ENCODE results near the gene PJA1. TPM values are rescaled to one million over a fixed set of nuclear protein-coding genes. Genes with fewer than 3 reads are reported as not detected.

The PJA1 gene
- total RNA-seq, 1 donor from 2014 or later: 37.8 TPM

GRCh38 chrX:69158166-69158980 is 6.9 kb downstream of the PJA1 start:
- DNase-seq (ENCODE audit: low read depth): peak; percentile 63
- peak; percentile 55 for TF ChIP-seq CTCF (IDR thresholded peaks at IDR 0.05; ENCODE audit: insufficient read depth, low read length, poor library complexity, severe bottlenecking)

DNA sequence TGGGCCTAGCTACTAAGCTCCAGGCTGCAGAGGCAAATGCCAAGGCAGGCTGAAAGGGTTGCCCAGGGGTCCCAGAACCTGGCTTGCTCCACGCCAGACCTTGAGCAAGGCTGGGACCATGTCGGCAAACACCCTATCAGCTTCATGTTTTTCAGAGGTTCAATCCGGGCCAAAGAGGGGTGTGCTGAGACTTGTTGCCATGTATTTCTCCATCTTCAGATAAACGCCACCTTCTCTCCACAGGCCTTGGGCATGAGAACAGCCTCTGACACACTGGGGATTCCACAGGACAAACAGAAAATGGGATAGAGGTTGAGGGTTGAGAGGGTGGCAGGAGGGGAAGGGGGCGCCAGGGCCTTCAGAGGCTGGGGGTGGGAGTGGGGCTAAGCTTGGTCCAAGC is 8.6 kb downstream of the PJA1 start:
- Histone ChIP-seq H3K4me3 (ENCODE audit: low read depth, low read length) (no peak overlapping the region), H3K27me3 (ENCODE audit: control insufficient read depth, insufficient read depth, low read length) (peaks cover 2% of the 10 kb centered on the region), H3K36me3 (ENCODE audit: control insufficient read depth, insufficient read depth, low read length) (no peaks in the 10 kb centered on the region)
- TF ChIP-seq CTCF (IDR thresholded peaks at IDR 0.05; ENCODE audit: insufficient read depth, low read length, poor library complexity, severe bottlenecking): no peak
- no peak for DNase-seq (ENCODE audit: low read depth)

More at GRCh38 chrX:69158166-69158980, 6.9 kb downstream of the PJA1 start:
- no peaks in the 10 kb centered on the region for H3K36me3 ChIP-seq (ENCODE audit: control insufficient read depth, insufficient read depth, low read length)
- H3K27me3 ChIP-seq (ENCODE audit: control insufficient read depth, insufficient read depth, low read length): peaks cover 2% of the 10 kb centered on the region
- no peak overlapping the region for H3K4me3 ChIP-seq (ENCODE audit: low read depth, low read length)

- Histone ChIP-seq H3K4me3 (ENCODE audit: low read depth, low read length) (no peak overlapping the region), H3K36me3 (ENCODE audit: control insufficient read depth, insufficient read depth, low read length) (no peaks in the 10 kb centered on the region), H3K27me3 (ENCODE audit: control insufficient read depth, insufficient read depth, low read length) (peaks cover 2% of the 10 kb centered on the region)
- no peak for DNase-seq (ENCODE audit: low read depth)
- TF ChIP-seq CTCF (IDR thresholded peaks at IDR 0.05; ENCODE audit: insufficient read depth, low read length, poor library complexity, severe bottlenecking): no peak
Observed at GRCh38 chrX:69155786-69156520, 9.3 kb downstream of the PJA1 start.

GRCh38 chrX:69154051-69154450 is 11.2 kb downstream of the PJA1 start:
- Histone ChIP-seq H3K36me3 (ENCODE audit: control insufficient read depth, insufficient read depth, low read length) (no peaks in the 10 kb centered on the region), H3K4me3 (ENCODE audit: low read depth, low read length) (no peak overlapping the region), H3K27me3 (ENCODE audit: control insufficient read depth, insufficient read depth, low read length) (peaks cover 2% of the 10 kb centered on the region)
- DNase-seq (ENCODE audit: low read depth): no peak
- TF ChIP-seq CTCF (IDR thresholded peaks at IDR 0.05; ENCODE audit: insufficient read depth, low read length, poor library complexity, severe bottlenecking): no peak

GRCh38 chrX:69153060-69153730 is 12.1 kb downstream of the PJA1 start:
- Histone ChIP-seq H3K36me3 (ENCODE audit: control insufficient read depth, insufficient read depth, low read length) (no peaks in the 10 kb centered on the region), H3K4me3 (ENCODE audit: low read depth, low read length) (no peak overlapping the region), H3K27me3 (ENCODE audit: control insufficient read depth, insufficient read depth, low read length) (peaks cover 2% of the 10 kb centered on the region)
- no peak for DNase-seq (ENCODE audit: low read depth)
- no peak for TF ChIP-seq CTCF (IDR thresholded peaks at IDR 0.05; ENCODE audit: insufficient read depth, low read length, poor library complexity, severe bottlenecking)

Measured in kidney epithelial cell (primary cell).